ENCODE results near the gene OPRPN.

OPRPN gene

GRCh38 chr4:70392057-70392776 is 5.5 kb upstream of the OPRPN start:
- TF ChIP-seq POU6F1 (CRISPR knock-in tag; IDR thresholded peaks at IDR 0.05; ENCODE audit: borderline replicate concordance, low read depth), result no peak
- no peak for TF ChIP-seq ZNF8 (CRISPR knock-in tag; IDR thresholded peaks at IDR 0.05)
- TF ChIP-seq ZC3H10 (CRISPR knock-in tag; IDR thresholded peaks at IDR 0.05), result no peak
- TF ChIP-seq CSDC2 (CRISPR knock-in tag; IDR thresholded peaks at IDR 0.05), result no peak
- TF ChIP-seq RARB (CRISPR knock-in tag; IDR thresholded peaks at IDR 0.05), result no peak
- no peak for TF ChIP-seq ZFP30 (CRISPR knock-in tag; IDR thresholded peaks at IDR 0.05)
- no peak for TF ChIP-seq ZFP3 (CRISPR knock-in tag; IDR thresholded peaks at IDR 0.05)
- no peak for TF ChIP-seq CSRNP3 (CRISPR knock-in tag; IDR thresholded peaks at IDR 0.05)
- TF ChIP-seq PATZ1 (CRISPR knock-in tag; IDR thresholded peaks at IDR 0.05; ENCODE audit: borderline replicate concordance), result no peak
- no peak for ATAC-seq

GRCh38 chr4:70399319-70399718 is 1.6 kb downstream of the OPRPN start:
- no peak for ATAC-seq

More at GRCh38 chr4:70399319-70399718, 1.6 kb downstream of the OPRPN start:
- TF ChIP-seq PPARA (CRISPR knock-in tag; IDR thresholded peaks at IDR 0.05; ENCODE audit: borderline replicate concordance), result no peak
- no peak for TF ChIP-seq ZFP30 (CRISPR knock-in tag; IDR thresholded peaks at IDR 0.05)
- no peak for TF ChIP-seq PATZ1 (CRISPR knock-in tag; IDR thresholded peaks at IDR 0.05; ENCODE audit: borderline replicate concordance)
- TF ChIP-seq ARNTL (CRISPR knock-in tag; IDR thresholded peaks at IDR 0.05; ENCODE audit: borderline replicate concordance, low read depth), result no peak
- no peak for TF ChIP-seq ZNF70 (CRISPR knock-in tag; IDR thresholded peaks at IDR 0.05)
- no peak for TF ChIP-seq OSR1 (CRISPR knock-in tag; IDR thresholded peaks at IDR 0.05)
- TF ChIP-seq CREB5 (CRISPR knock-in tag; IDR thresholded peaks at IDR 0.05; ENCODE audit: low read depth), result no peak
- TF ChIP-seq BACH2 (CRISPR knock-in tag; IDR thresholded peaks at IDR 0.05; ENCODE audit: borderline replicate concordance), result no peak
- TF ChIP-seq ZFP3 (CRISPR knock-in tag; IDR thresholded peaks at IDR 0.05), result no peak
- no peak for TF ChIP-seq POU6F1 (CRISPR knock-in tag; IDR thresholded peaks at IDR 0.05; ENCODE audit: borderline replicate concordance, low read depth)
